Hepatocyte (in vitro differentiated cells): ENCODE measurements around the gene RIMS1. TPM values are rescaled to one million over a fixed set of nuclear protein-coding genes. Genes with fewer than 3 reads are reported as not detected.

Experiments used
- DNase-seq: peaks from one replicate; pipeline ENCODE4 v3.0.0-alpha.2; 2016; ENCODE audit warnings: low spot score
- H2AFZ ChIP-seq: fragments of 200-600 bp; sonication (generic); 2 replicates; pipeline ENCODE4 v1.6.0; 2016; ENCODE audit warnings: antibody characterized with exemption, mild to moderate bottlenecking
- H3K27ac ChIP-seq: fragments of 200-600 bp; sonication (generic); 2 replicates; pipeline ENCODE4 v1.5.1; 2016; ENCODE audit warnings: mild to moderate bottlenecking
- H3K27me3 ChIP-seq: fragments of 200-600 bp; sonication (generic); 2 replicates; pipeline ENCODE4 v1.6.1; 2016
- H3K36me3 ChIP-seq: fragments of 200-600 bp; sonication (generic); replicated peaks from 2 replicates; pipeline ENCODE4 v1.5.1; 2016; ENCODE audit warnings: low read depth; ENCODE audit not compliant: insufficient read depth
- H3K4me1 ChIP-seq: fragments of 200-600 bp; sonication (generic); 2 replicates; pipeline ENCODE4 v1.5.1; 2016; ENCODE audit warnings: mild to moderate bottlenecking, moderate library complexity; ENCODE audit not compliant: insufficient read depth
- H3K4me2 ChIP-seq: fragments of 200-600 bp; sonication (generic); 2 replicates; pipeline ENCODE4 v1.6.0; 2016
- H3K4me3 ChIP-seq: fragments of 200-600 bp; sonication (generic); 2 replicates; pipeline ENCODE4 v1.5.1; 2016; ENCODE audit warnings: mild to moderate bottlenecking
- H3K79me2 ChIP-seq: fragments of 200-600 bp; sonication (generic); 2 replicates; pipeline ENCODE4 v1.6.0; 2017; ENCODE audit warnings: mild to moderate bottlenecking
- H3K9me2 ChIP-seq: fragments of 200-600 bp; sonication (generic); replicated peaks from 2 replicates; pipeline ENCODE4 v1.6.0; 2017; ENCODE audit warnings: mild to moderate bottlenecking; ENCODE audit not compliant: insufficient read depth
- H3K9me3 ChIP-seq: fragments of 200-600 bp; sonication (generic); 2 replicates; pipeline ENCODE4 v1.5.1; 2016; ENCODE audit warnings: low read depth, mild to moderate bottlenecking
- H4K20me1 ChIP-seq: fragments of 200-600 bp; sonication (generic); 2 replicates; pipeline ENCODE4 v1.6.0; 2016; ENCODE audit warnings: mild to moderate bottlenecking; ENCODE audit not compliant: insufficient read depth, poor library complexity, severe bottlenecking
- EZH2 ChIP-seq: fragments of 200-600 bp; sonication (generic); IDR thresholded peaks from 2 replicates; pipeline ENCODE4 v1.6.1; 2016; ENCODE audit warnings: antibody characterized with exemption, mild to moderate bottlenecking, borderline replicate concordance
- EZH2phosphoT487 ChIP-seq: fragments of 200-600 bp; sonication (generic); IDR thresholded peaks from one replicate; pipeline ENCODE4 v1.6.1; 2018; ENCODE audit warnings: antibody characterized with exemption, mild to moderate bottlenecking, low read depth, moderate library complexity; ENCODE audit not compliant: unreplicated experiment, severe bottlenecking
- WGBS: methylation state at CpG from one replicate; pipeline ENCODE4 v1.1.6; 2016; ENCODE audit warnings: low lambda C conversion rate; ENCODE audit errors: missing lambda C conversion rate; 5-methylcytosine and 5-hydroxymethylcytosine counted together
- polyA plus RNA-seq: library from polyadenylated mRNA; unstranded; fragments of >200 nt; fragmentation: Nextera tagmentation; extraction: Ambion mirVana; gene quantifications from 2 replicates; pipeline ENCODE4 v1.2.1, GENCODE V29; 2016
- total RNA-seq: library from RNA; depleted of rRNA; stranded (reverse); fragments of >200 nt; gene quantifications from 2 replicates; pipeline ENCODE4 v1.2.3, GENCODE V29; 2014
- TF ChIP-seq, protein P1 (sequence below): fragments of 200-600 bp; sonication (generic); IDR thresholded peaks from 2 replicates; pipeline ENCODE4 v1.5.1; 2016; ENCODE audit warnings: antibody characterized with exemption, mild to moderate bottlenecking; ENCODE audit not compliant: poor library complexity

RIMS1 gene
- total and polyA plus RNA-seq, 2 experiments from 2014 or later: 0.45 to 5.5 TPM

DNA sequence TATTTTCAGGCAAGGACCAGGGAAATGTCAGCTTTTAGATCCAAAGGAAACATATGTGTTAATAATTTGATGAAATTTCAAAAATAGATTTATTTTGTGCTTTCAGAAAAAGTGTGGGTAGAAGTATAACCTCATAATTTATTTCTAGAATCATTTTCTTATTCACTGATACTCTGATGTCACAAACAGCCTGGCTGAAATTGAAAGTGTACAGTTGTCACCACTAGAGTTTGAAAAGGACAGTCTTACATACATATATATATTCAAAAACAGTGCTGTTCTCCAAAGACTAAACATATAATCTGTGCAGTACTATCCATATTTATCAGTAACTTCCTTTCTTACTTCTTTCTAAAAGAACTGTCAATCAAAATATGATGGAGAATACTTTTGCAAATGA lies 481.1 kb downstream of the RIMS1 start:
- Histone ChIP-seq H3K4me1 (no peaks in the 10 kb centered on the region), H3K9me3 (no peaks in the 10 kb centered on the region), H2AFZ (no peak overlapping the region), H3K9me2 (no peaks in the 10 kb centered on the region), H3K4me3 (no peak overlapping the region), H4K20me1 (no peaks in the 10 kb centered on the region), H3K4me2 (no peak overlapping the region), H3K36me3 (no peaks in the 10 kb centered on the region), H3K27ac (no peak overlapping the region), H3K79me2 (no peaks in the 10 kb centered on the region), H3K27me3 (no peaks in the 10 kb centered on the region)
- TF ChIP-seq EZH2: no peak
- TF ChIP-seq EZH2phosphoT487: no peak
- TF ChIP-seq, protein P1, sequence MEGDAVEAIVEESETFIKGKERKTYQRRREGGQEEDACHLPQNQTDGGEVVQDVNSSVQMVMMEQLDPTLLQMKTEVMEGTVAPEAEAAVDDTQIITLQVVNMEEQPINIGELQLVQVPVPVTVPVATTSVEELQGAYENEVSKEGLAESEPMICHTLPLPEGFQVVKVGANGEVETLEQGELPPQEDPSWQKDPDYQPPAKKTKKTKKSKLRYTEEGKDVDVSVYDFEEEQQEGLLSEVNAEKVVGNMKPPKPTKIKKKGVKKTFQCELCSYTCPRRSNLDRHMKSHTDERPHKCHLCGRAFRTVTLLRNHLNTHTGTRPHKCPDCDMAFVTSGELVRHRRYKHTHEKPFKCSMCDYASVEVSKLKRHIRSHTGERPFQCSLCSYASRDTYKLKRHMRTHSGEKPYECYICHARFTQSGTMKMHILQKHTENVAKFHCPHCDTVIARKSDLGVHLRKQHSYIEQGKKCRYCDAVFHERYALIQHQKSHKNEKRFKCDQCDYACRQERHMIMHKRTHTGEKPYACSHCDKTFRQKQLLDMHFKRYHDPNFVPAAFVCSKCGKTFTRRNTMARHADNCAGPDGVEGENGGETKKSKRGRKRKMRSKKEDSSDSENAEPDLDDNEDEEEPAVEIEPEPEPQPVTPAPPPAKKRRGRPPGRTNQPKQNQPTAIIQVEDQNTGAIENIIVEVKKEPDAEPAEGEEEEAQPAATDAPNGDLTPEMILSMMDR: no peak
- no peak for DNase-seq

DNA sequence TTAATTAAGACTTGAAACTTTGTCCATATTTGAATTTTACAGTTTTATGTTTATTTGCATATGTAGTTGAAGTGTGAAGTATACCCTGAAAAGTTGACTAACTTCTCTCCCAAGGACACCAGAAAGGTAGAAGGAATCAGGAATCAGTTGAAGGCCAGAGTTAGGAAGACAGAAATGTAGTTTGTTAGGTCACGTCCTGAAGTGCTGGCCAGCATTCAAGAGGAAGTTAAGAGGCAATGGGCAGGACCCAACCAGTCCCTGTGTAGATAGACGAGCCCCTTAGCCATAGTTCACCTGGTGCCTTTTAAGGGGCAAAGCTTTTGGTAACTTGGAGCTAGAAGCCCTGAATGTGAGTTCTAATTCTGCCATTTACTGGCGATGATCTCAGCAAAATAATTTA lies 485.1 kb downstream of the RIMS1 start:
- H3K9me3 ChIP-seq: no peaks in the 10 kb centered on the region
- H3K4me1 ChIP-seq: no peaks in the 10 kb centered on the region
- no peaks in the 10 kb centered on the region for H3K79me2 ChIP-seq
- no peak overlapping the region for H2AFZ ChIP-seq
- no peak overlapping the region for H3K4me2 ChIP-seq
- H4K20me1 ChIP-seq: no peaks in the 10 kb centered on the region
- H3K27me3 ChIP-seq: no peaks in the 10 kb centered on the region
- no peak overlapping the region for H3K4me3 ChIP-seq
- no peaks in the 10 kb centered on the region for H3K9me2 ChIP-seq
- TF ChIP-seq EZH2phosphoT487 (no peak), EZH2 (no peak)
- TF ChIP-seq, protein P1: no peak
- 84% methylated on average over 3 of the region's 3 CpGs for WGBS
- no peaks in the 10 kb centered on the region for H3K36me3 ChIP-seq
- no peak for DNase-seq
- no peak overlapping the region for H3K27ac ChIP-seq

DNA sequence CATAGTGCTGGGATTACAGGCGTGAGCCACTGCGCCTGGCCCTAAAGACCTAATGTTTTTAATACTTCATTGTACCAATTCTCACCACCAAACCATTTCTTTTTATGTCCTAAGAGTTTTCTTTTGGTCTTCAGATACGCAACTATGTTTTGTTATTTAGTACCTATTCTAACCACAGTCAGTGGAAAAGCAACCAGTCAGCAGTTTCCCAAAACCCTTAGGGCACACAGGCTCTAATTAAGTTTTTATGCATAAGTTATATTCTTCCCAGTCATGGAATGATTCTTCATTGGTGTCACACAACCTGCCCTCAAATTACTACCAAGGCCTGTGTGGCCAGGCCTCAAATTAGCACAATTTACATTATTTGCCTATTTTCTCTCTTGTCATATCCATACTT lies 487.8 kb downstream of the RIMS1 start:
- H2AFZ ChIP-seq: no peak overlapping the region
- 97% methylated on average over 3 of the region's 3 CpGs for WGBS
- H3K79me2 ChIP-seq: no peaks in the 10 kb centered on the region
- H3K27ac ChIP-seq: no peak overlapping the region
- TF ChIP-seq EZH2: no peak
- TF ChIP-seq EZH2phosphoT487: no peak
- TF ChIP-seq, protein P1: no peak
- no peaks in the 10 kb centered on the region for H3K9me3 ChIP-seq
- no peak for DNase-seq
- H3K4me3 ChIP-seq: no peak overlapping the region
- no peaks in the 10 kb centered on the region for H4K20me1 ChIP-seq
- no peak overlapping the region for H3K4me2 ChIP-seq
- H3K36me3 ChIP-seq: no peaks in the 10 kb centered on the region
- H3K27me3 ChIP-seq: no peaks in the 10 kb centered on the region
- H3K4me1 ChIP-seq: no peaks in the 10 kb centered on the region
- H3K9me2 ChIP-seq: no peaks in the 10 kb centered on the region

DNA sequence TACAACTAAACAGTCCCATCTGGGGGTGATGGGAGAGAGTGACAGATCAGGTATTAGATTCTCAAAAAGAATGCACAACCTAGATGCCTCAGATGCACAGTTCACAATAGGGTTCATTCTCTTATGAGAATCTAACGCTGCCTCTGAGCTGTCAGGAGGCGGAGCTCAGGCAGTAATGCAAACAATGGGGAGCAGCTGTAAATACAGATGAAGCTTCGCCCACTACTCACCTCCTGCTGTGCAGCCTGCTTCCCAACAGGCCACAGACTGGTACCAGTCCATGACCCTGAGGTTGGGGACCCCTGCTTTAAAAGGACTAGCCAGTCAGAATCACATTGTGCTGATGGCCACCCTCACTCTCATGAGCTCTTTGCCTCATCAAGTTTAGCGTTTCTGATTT lies 488.5 kb downstream of the RIMS1 start:
- H3K27ac ChIP-seq: no peak overlapping the region
- WGBS: 51% methylated on average over 4 of the region's 4 CpGs
- no peak overlapping the region for H3K4me3 ChIP-seq
- no peaks in the 10 kb centered on the region for H4K20me1 ChIP-seq
- H3K4me1 ChIP-seq: no peaks in the 10 kb centered on the region
- no peak overlapping the region for H2AFZ ChIP-seq
- no peaks in the 10 kb centered on the region for H3K9me3 ChIP-seq
- H3K9me2 ChIP-seq: no peaks in the 10 kb centered on the region
- H3K27me3 ChIP-seq: no peaks in the 10 kb centered on the region
- H3K79me2 ChIP-seq: no peaks in the 10 kb centered on the region
- DNase-seq: no peak
- TF ChIP-seq EZH2phosphoT487: no peak
- no peak for TF ChIP-seq EZH2
- TF ChIP-seq, protein P1: no peak
- no peaks in the 10 kb centered on the region for H3K36me3 ChIP-seq
- H3K4me2 ChIP-seq: no peak overlapping the region
